B cell (primary cell): ENCODE results near the gene COLGALT1. TPM values are rescaled to one million over a fixed set of nuclear protein-coding genes. Genes with fewer than 3 reads are reported as not detected.
A peak's percentile ranks its signal among the peaks of the same experiment; 100 is the strongest.

ENCODE experiments used
- ATAC-seq: fragments of 200-7000 bp; cut with Tn5 transposase; one replicate; pipeline ENCODE4 v1.10.0; 2021; ENCODE audit warnings: low read depth, mild to moderate bottlenecking, moderate number of reproducible peaks, moderate library complexity
- CTCF ChIA-PET: fragments of 350-600 bp; sonication (Branson Sonifier 250); formaldehyde crosslinking; loops from one replicate; lab custom pipeline; 2021; ENCODE audit warnings: antibody characterized with exemption, inconsistent platforms; lab: Charles Lee
- POLR2A ChIA-PET: fragments of 350-600 bp; sonication (Branson Sonifier 250); formaldehyde crosslinking; loops from one replicate; lab custom pipeline; 2021; ENCODE audit warnings: antibody characterized with exemption; lab: Charles Lee
- DNase-seq: peaks from one replicate; pipeline ENCODE4 v3.0.0; 2013
- H2AFZ ChIP-seq: 2 replicates; pipeline ENCODE4 v1.6.1; 2012; ENCODE audit warnings: mild to moderate bottlenecking, low read depth, low read length; ENCODE audit not compliant: insufficient read depth, poor library complexity, severe bottlenecking
- H3K27ac ChIP-seq, 2 donors: 1 replicate in 1 of 2; 2 replicates in 1 of 2; pipeline ENCODE4 v1.5.1; 2012 to 2013; ENCODE audit warnings: low read length in 2 of 2, mild to moderate bottlenecking in 2 of 2, moderate library complexity in 1 of 2
- H3K27me3 ChIP-seq, 4 experiments: fragments of 200-600 bp in 1 of 4; sonication (generic) in 1 of 4; replicated peaks in 1 of 4; 1 replicate in 2 of 4; 2 replicates in 2 of 4; pipeline versions ENCODE4 v1.6.1 to v1.7.0; 2013 to 2016; ENCODE audit warnings: low read length in 3 of 4, mild to moderate bottlenecking in 2 of 4, mixed read lengths in 1 of 4, moderate library complexity in 1 of 4; ENCODE audit not compliant: insufficient read depth in 4 of 4, control insufficient read depth in 3 of 4; ENCODE audit errors: control extremely low read depth in 1 of 4
- H3K36me3 ChIP-seq, 2 experiments: replicated peaks in 1 of 2; 1 replicate in 1 of 2; 2 replicates in 1 of 2; pipeline versions ENCODE4 v1.6.1 to v1.7.1; 2013; ENCODE audit warnings: low read length in 1 of 2; ENCODE audit not compliant: insufficient read depth in 2 of 2, control insufficient read depth in 1 of 2; ENCODE audit errors: control extremely low read depth in 1 of 2, extremely low read depth in 1 of 2
- H3K4me1 ChIP-seq, 2 donors: fragments of 200-600 bp in 1 of 2; sonication (generic) in 1 of 2; 1 replicate in 1 of 2; 2 replicates in 1 of 2; pipeline versions ENCODE4 v1.5.1 to v1.6.1; 2013 to 2017; ENCODE audit warnings: low read length in 2 of 2; ENCODE audit not compliant: control insufficient read depth in 2 of 2, insufficient read depth in 2 of 2
- H3K4me2 ChIP-seq: replicated peaks from 2 replicates; pipeline ENCODE3; 2012; ENCODE audit warnings: mild to moderate bottlenecking, low read depth, low read length; ENCODE audit not compliant: poor library complexity, severe bottlenecking
- H3K4me3 ChIP-seq, 5 experiments: fragments of 200-600 bp in 1 of 5; sonication (generic) in 1 of 5; 1 replicate in 3 of 5; 2 replicates in 2 of 5; pipeline versions ENCODE4 v1.5.1 to v1.7.0; 2011 to 2016; ENCODE audit warnings: low read length in 4 of 5, mild to moderate bottlenecking in 4 of 5, low read depth in 2 of 5, control low read depth in 1 of 5, moderate library complexity in 1 of 5; ENCODE audit not compliant: insufficient read depth in 1 of 5; ENCODE audit errors: control extremely low read depth in 1 of 5, extremely low read depth in 1 of 5
- H3K79me2 ChIP-seq: fragments of 200-600 bp; sonication (generic); one replicate; pipeline ENCODE4 v1.6.0; 2016; ENCODE audit warnings: low read length; ENCODE audit not compliant: control insufficient read depth, insufficient read depth
- H3K9ac ChIP-seq: fragments of 200-600 bp; sonication (generic); 2 replicates; pipeline ENCODE4 v1.6.1; 2017; ENCODE audit warnings: mild to moderate bottlenecking, low read length, moderate library complexity
- H3K9me3 ChIP-seq, 3 donors: one replicate each; pipeline versions ENCODE4 v1.6.1 to v1.7.1; 2013; ENCODE audit warnings: low read length in 2 of 3; ENCODE audit not compliant: control insufficient read depth in 2 of 3, insufficient read depth in 1 of 3; ENCODE audit errors: control extremely low read depth in 1 of 3
- H4K20me1 ChIP-seq: 2 replicates; pipeline ENCODE4 v1.6.0; 2012; ENCODE audit warnings: mild to moderate bottlenecking, low read length; ENCODE audit not compliant: insufficient read depth, control insufficient read depth, poor library complexity, severe bottlenecking
- H3K27ac Mint-ChIP-seq: one replicate; pipeline ENCODE4 v1.8.0; 2021; ENCODE audit warnings: mixed read lengths
- H3K27me3 Mint-ChIP-seq: one replicate; pipeline ENCODE4 v1.8.0; 2021; ENCODE audit warnings: mixed read lengths
- H3K4me1 Mint-ChIP-seq: one replicate; pipeline ENCODE4 v1.8.0; 2021; ENCODE audit warnings: mixed read lengths
- H3K4me3 Mint-ChIP-seq: one replicate; pipeline ENCODE4 v1.8.0; 2021; ENCODE audit warnings: mixed read lengths
- H3K9me3 Mint-ChIP-seq: one replicate; pipeline ENCODE4 v1.8.0; 2022; ENCODE audit warnings: mixed read lengths; ENCODE audit not compliant: insufficient read depth
- CTCF ChIP-seq: fragments of 200-600 bp; IDR thresholded peaks from one replicate; pipeline ENCODE4 v1.8.0; 2022; ENCODE audit warnings: antibody characterized with exemption, mild to moderate bottlenecking
- EZH2 ChIP-seq: IDR thresholded peaks from 2 replicates; pipeline ENCODE4 v1.6.1; 2012; ENCODE audit warnings: borderline replicate concordance, low read depth, mild to moderate bottlenecking, moderate library complexity, low read length; ENCODE audit not compliant: insufficient read depth, poor library complexity, severe bottlenecking
- WGBS: methylation state at CpG from one replicate; pipeline ENCODE4 v1.1.5; 2013; ENCODE audit warnings: missing lambda C conversion rate; ENCODE audit not compliant: insufficient coverage; 5-methylcytosine and 5-hydroxymethylcytosine counted together
- intact Hi-C: fragments of 100-400 bp; cut with micrococcal nuclease; formaldehyde crosslinking; loops from one replicate; pipeline ENCODE4 v1.10.0; 2022
- polyA plus RNA-seq: library from polyadenylated mRNA; depleted of rRNA; stranded (reverse); fragments of >200 nt; gene quantifications from 2 replicates; pipeline ENCODE4 v1.2.3, GENCODE V29; 2012
- total RNA-seq, 2 donors: library from RNA; stranded (reverse); fragments of 120-200 nt in 1 of 2; gene quantifications; 1 replicate in 1 of 2; 2 replicates in 1 of 2; pipeline versions ENCODE4 v1.2.3 to v1.2.4, GENCODE V29; 2013 to 2022

The COLGALT1 gene
- total and polyA plus RNA-seq, 2 donors (not counting 1 experiment from before 2014, with no cell fraction given), result 108 to 126 TPM

GRCh38 chr19:17544418-17544817 lies 11.0 kb upstream of the COLGALT1 start:
- 90% methylated on average over 4 of the region's 4 CpGs for WGBS
- Mint-ChIP-seq H3K4me1 (peaks cover 47% of the 10 kb centered on the region), H3K9me3 (no peaks in the 10 kb centered on the region), H3K4me3 (no peak overlapping the region), H3K27ac (peak overlapping the region; percentile 53), H3K27me3 (no peaks in the 10 kb centered on the region)
- Histone ChIP-seq H3K4me2 (no peak overlapping the region), H4K20me1 (peaks cover 85% of the 10 kb centered on the region), H3K36me3 (peaks cover 2 to 67% of the 10 kb centered on the region in 2 experiments), H3K27me3 (no peaks in the 10 kb centered on the region), H3K27ac (peak overlapping the region in 1 of 2 donors; percentile 20), H3K4me1 (peaks cover under 1 to 14% of the 10 kb centered on the region in 2 donors), H2AFZ (no peak overlapping the region), H3K79me2 (peaks cover 17% of the 10 kb centered on the region), H3K9me3 (peaks cover 0 to 12% (median 0%) of the 10 kb centered on the region in 3 donors), H3K9ac (no peak overlapping the region), H3K4me3 (no peak overlapping the region)
- CTCF ChIA-PET, result interaction anchor here (0.6 to 2.0 kb wide), 2 partner anchors 48 to 310 kb away, joined by 3 to 5 read pairs; no protein-coding TSS in a partner anchor
- intact Hi-C loops, result loop anchor here (5.0 kb wide), 1 partner anchor 827 kb away; the partner anchor contains the start of gene NWD1
- TF ChIP-seq CTCF (no peak), EZH2 (no peak)
- POLR2A ChIA-PET, result interaction anchor here (0.7 to 2.6 kb wide), 3 partner anchors 10 to 33 kb away, joined by 3 to 15 read pairs (median 4); partner anchors contain the start of gene PGLS
- no peak for DNase-seq
- ATAC-seq, result no peak

GRCh38 chr19:17548145-17548544 lies 7.3 kb upstream of the COLGALT1 start:
- H3K9ac ChIP-seq, result no peak overlapping the region
- no peak for DNase-seq
- peaks cover 58% of the 10 kb centered on the region for H4K20me1 ChIP-seq
- H3K4me1 ChIP-seq, result peaks cover 0 to 3% of the 10 kb centered on the region in 2 donors
- no peaks in the 10 kb centered on the region for H3K27me3 Mint-ChIP-seq
- H3K27ac ChIP-seq, result peak overlapping the region in 1 of 2 donors; percentile 54
- no peak overlapping the region for H2AFZ ChIP-seq
- H3K4me3 ChIP-seq, result no peak overlapping the region
- peak overlapping the region; percentile 56 for H3K27ac Mint-ChIP-seq
- no peak overlapping the region for H3K4me2 ChIP-seq
- TF ChIP-seq CTCF, result no peak
- no peak for TF ChIP-seq EZH2
- intact Hi-C loops, result no loop called here
- 96% methylated on average over 6 of the region's 6 CpGs for WGBS
- ChIA-PET POLR2A (interaction anchor here (0.7 to 1.0 kb wide), 3 partner anchors 9 to 81 kb away, joined by 5 to 11 read pairs (median 7); no protein-coding TSS in a partner anchor), CTCF (interaction anchor here (0.7 kb wide), 1 partner anchor 35 kb away, joined by 4 read pairs; no protein-coding TSS in a partner anchor)
- H3K79me2 ChIP-seq, result peaks cover 5% of the 10 kb centered on the region
- no peak overlapping the region for H3K4me3 Mint-ChIP-seq
- ATAC-seq, result no peak
- no peaks in the 10 kb centered on the region for H3K9me3 ChIP-seq
- peaks cover 26% of the 10 kb centered on the region for H3K4me1 Mint-ChIP-seq
- peaks cover 5 to 66% of the 10 kb centered on the region in 2 experiments for H3K36me3 ChIP-seq
- no peaks in the 10 kb centered on the region for H3K27me3 ChIP-seq
- no peaks in the 10 kb centered on the region for H3K9me3 Mint-ChIP-seq
